Middle frontal gyrus (tissue), 1 donor: ENCODE results near the gene LMO7.
"Not testable (repeated sequence)": the region's sequence is repeated elsewhere in the genome, so short reads cannot be mapped to it uniquely, and the experiment has no call there.

Experiments
- DNase-seq: peaks from one replicate; pipeline ENCODE4 v3.0.0-alpha.2; 2015; ENCODE audit warnings: low spot score; ENCODE audit errors: extremely low spot score

The LMO7 gene

GRCh38 chr13:75695908-75696307, 59.8 kb downstream of the LMO7 start:
- peak; percentile 79 for DNase-seq

DNA sequence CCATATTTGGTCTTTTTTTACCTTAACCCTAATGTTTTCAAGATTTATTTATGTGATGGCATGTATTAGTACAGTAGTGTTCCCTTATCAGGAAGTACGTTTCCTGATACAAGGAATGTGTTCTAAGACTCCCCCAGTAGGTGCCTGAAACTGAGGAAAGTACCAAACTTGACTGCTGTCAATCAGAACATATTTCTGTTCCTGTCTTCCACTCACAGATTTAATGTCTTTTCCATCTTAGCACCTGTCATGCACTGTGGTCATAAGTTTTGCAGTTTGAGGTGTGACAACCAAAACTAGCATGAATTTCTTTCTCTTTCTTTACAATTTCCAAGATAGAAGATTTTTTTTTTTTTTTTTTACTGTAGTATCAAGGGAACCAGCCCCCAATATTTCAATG, 62.9 kb downstream of the LMO7 start:
- no peak for DNase-seq

DNA sequence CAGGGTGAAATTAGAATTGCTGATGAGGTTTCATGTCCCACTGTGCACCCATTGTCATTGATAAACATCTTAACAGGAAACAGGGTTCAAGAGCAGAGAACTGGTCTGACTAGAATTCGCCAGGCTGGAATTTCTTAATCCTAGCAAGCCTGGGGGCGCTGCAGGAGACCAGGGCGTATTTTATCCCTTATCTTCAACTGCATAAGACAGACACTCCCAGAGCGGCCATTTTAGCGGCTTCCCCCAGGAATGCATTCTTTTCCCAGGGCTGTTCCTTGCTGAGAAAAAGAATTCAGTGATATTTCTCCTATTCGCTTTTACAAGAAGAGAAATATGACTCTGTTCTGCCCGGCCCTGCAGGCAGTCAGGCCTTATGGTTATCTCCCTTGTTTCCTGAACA, 63.6 kb downstream of the LMO7 start:
- DNase-seq = not testable (repeated sequence)

DNA sequence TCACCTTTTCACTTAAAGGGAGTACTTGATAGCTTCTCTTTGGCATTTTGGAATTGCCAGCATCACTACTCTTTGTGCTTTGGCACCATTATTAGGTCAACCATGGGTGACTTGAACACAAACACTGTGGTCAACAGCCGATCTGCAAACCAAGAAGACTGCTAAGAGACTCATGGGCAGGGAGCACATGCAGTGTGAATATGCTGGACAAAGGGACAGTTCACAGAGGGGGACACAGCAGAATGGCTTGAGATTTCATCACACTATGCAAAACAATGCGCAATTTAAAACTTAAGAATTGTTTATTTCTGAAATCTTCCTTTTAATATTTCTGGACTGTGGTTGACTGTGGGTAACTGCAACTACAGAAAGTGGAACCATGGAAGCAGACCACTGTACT, 64.4 kb downstream of the LMO7 start:
- DNase-seq = no peak

DNA sequence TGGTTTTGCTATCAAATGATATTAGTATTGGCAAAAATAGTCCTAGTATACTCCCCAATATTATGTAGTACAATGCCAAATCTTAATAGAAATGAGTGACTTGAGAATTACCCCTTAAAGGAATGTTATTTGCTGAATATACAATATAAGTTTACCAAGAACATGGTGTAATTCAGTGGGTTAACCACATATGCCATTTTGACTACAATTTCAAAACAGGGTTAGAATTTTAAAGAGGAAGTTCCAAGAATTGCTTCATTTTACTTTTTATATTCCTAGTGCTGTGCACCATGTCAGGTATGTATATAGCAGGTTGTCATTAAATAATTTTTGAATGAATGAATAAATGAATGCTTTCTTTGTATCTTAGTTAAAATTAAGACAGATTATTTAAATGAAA, 66.3 kb downstream of the LMO7 start:
- no peak for DNase-seq

DNA sequence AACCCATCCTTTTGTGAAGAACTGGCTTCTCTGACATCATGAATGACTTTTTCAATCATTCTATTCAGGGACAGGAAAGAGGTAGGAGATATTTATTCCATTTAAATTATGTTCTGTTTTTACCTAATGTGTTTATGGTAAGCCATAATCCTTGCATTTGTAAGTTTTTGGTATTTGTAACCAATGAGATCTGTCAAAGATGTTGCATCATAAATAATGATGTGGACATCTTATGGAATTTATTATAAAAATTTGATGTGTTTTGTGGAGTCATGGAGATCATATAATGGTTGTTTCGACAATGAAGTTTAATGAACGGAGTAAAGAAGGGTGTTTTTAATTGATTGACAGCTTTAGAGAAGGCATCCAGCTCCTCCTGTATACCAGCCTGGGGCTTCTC, 67.6 kb downstream of the LMO7 start:
- no peak for DNase-seq

- DNase-seq = no peak
Measured at GRCh38 chr13:75704194-75704926, 68.2 kb downstream of the LMO7 start.

- DNase-seq = no peak
Measured at GRCh38 chr13:75704927-75705288, 68.8 kb downstream of the LMO7 start.

- no peak for DNase-seq
Measured at GRCh38 chr13:75705395-75705794, 69.3 kb downstream of the LMO7 start.

- DNase-seq = no peak
Measured at GRCh38 chr13:75705908-75706307, 69.8 kb downstream of the LMO7 start.

GRCh38 chr13:75713852-75714251, 77.7 kb downstream of the LMO7 start:
- no peak for DNase-seq

DNA sequence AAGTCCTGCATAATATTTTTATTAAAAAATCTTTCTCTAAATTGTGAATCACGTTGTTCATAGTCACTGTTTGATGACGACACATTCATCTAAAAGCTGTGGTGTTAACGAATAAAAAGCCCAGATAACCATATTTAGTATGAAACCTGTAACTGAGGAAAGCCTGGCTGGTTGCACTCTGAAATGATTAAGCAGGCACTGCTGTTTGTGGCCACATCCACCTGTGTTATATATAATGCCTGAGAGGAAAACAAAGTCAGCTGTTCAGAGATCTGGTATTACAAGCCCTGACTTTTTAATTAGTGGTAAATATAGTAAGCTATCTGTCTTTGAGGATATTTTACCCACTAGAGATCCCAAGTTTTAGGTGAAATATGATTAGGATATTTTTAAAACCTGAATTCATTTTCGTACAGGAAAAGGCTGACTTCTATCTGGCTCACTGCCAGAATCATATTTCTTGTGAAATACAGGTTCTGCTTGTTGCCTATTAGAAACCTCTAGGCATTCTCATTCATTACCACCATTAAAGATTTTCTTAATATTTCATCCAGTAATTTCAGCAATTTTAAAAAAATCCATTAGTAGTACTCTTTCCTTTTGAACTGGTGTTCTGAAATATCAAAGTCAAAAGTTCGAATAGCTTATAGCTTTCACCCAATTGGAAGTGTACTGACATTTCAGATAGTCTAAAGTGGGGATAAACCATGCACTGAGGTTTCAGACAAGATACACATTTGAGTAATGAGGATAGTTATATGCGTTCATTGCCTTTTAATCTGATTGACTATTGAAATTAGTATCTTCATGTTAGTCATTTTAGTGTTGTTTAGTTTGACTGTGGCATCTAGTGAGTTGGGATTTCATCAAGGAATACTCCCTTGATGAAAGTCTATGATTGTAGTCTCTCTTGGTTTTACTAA, 79.7 kb downstream of the LMO7 start:
- no peak for DNase-seq

GRCh38 chr13:75717525-75717924, 81.4 kb downstream of the LMO7 start:
- DNase-seq = no peak

DNA sequence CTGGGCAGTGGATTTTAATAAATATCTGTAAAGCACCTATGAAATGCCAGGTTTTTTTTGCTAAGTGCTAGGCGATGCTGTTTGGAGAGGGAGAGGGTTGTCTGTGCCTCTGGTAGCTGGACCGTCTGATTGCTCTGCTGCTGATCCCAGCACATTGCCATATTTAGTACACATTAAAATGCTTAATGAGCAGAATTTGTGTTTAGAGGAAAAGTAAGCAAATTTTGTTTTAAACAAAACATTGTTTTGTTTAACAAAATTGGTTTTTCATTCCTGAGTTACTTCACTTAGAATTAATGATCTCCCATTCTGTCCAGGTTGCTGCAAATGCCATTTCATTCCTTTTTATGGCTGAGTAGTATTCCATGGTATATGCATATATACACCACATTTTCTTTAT, 85.2 kb downstream of the LMO7 start:
- no peak for DNase-seq

DNA sequence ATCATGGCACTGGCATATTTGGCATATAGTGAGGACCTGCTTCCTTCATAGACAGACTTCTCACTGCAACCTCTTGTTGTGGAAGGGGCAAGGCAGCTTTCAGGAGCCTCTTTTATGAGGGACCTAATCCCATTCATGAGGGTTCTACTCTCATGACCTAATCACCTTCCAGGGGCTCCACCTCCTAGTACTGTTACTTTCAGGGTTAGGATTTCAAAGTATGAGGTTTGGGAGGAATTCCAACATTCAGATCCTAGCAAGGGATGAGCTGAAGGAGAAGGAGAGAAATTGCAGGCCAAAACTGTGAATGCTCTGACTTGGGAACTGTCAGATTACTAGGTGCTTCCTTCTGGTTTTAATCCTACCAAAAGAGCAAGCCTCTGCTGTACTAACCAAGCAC, 87.8 kb downstream of the LMO7 start:
- no peak for DNase-seq

DNA sequence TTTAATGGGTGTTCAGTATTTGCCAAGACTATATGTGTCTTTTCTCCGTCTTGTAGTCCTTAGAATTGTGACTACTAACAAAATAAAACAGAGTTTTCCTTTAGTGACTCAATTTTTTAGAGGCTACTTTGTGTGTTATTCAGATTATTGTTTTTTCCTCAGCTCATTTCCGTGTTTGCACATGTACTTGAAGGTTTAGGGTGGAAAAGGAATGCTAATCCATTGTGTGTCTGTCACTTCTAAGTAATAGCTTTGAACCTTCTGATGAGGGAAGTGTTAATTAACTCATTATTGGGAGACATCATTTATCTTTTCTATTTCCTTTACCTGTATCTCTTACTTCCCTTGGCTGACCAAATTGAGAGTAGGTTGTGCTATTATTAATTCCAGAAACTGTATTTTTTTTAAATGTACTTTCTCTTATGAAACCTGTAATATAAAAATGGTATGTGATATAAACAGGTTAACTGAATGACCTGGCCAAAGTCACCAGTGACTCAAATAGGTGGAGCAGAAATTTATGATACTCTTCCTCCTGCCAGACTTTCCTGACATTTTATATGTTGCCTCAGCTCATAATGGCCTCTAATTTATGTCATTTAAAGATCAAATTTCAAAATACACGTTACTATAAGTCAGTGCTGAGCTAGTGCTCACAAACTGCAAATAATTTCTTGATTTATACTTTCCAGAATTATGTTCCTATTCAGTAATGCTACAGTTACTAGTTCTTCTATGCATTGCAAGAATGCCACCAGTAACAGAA, 88.8 kb downstream of the LMO7 start:
- no peak for DNase-seq

DNA sequence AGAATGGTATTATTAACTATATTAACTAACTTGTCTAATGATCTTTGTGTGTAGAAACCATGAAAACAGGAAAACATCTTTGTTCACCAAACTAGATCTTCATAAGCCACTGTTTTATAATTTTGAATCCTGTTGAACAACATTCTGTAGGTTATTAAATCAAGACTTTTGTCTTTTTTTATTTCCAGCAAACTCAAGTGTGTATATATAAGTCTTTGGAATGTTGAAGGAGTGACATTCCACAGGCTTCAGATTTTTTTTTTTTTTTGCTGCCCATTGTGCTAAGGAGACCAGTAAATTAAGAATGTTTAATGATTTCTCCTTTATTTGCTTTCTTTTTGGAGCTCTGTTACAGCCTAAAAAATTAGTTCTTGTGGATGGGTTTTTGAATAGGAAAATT, 89.6 kb downstream of the LMO7 start:
- no peak for DNase-seq

DNA sequence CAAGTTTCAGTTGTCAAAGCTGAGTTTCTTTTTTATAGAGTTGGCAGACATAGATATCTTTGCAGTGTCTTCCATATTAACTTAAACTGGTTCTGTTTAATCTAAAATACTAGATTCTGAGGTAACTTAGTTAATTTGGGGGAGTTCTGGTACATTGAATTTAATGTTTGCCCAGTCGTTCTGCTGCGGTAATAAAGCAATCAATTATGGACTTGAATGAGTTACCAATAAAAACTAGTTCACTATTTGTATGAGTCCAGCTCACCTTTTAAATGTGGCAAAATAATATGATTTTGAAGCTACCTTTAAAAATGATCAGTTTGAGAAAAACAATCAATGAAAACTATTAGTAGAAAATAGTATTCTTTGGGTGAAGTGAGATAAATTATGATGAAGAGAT, 90.2 kb downstream of the LMO7 start:
- no peak for DNase-seq

DNA sequence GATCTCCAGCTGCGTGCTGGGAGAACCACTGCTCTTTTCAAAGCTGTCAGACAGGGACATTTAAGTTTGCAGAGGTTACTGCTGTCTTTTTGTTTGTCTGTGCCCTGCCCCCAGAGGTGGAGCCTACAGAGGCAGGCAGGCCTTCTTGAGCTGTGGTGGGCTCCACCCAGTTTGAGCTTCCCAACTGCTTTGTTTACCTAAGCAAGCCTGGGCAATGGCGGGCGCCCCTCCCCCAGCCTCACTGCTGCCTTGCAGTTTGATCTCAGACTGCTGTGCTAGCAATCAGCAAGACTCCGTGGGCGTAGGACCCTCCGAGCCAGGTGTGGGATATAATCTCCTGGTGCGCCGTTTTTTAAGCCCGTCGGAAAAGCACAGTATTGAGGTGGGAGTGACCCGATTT, 97.0 kb downstream of the LMO7 start:
- DNase-seq = not testable (repeated sequence)

DNA sequence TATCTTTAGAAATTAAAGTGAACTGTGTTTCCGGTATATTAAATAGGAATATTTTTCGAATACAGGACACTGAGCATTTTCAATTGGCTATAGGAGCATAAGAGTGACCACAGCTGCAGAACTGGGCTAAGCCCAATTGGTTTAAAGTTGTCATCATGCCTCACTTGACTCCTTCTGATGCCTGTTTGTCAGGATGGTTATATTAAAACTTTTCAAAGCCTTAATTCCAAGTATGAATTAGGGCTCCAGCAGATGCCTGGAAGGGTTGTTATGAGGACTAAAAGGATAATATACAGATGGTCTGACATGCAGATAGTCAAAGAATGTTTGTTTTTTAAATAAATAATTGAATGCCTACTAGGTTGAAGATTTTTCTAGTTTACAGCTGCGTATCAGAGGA, 100.0 kb downstream of the LMO7 start:
- no peak for DNase-seq

- no peak for DNase-seq
Measured at GRCh38 chr13:75738841-75739240, 102.7 kb downstream of the LMO7 start.

- no peak for DNase-seq
Measured at GRCh38 chr13:75739244-75739868, 103.2 kb downstream of the LMO7 start.
